ENCODE data around the gene SLC25A45. TPM values are rescaled to one million over a fixed set of nuclear protein-coding genes. Genes with fewer than 3 reads are reported as not detected.

SLC25A45 gene
- total and polyA plus RNA-seq, 2 experiments from 2014 or later, result 0.10 to 0.74 TPM

- 0 out of 2 replicates have a peak, but pooled peaks cover 3% of the 10 kb centered on the region for H3F3A ChIP-seq (replicated peaks; ENCODE audit: low read depth)
- no peaks in the 10 kb centered on the region for H3K9me2 ChIP-seq (ENCODE audit: insufficient read depth)
- ATAC-seq (no peak), DNase-seq (ENCODE audit: low spot score) (no peak)
- no peak for TF ChIP-seq EZH2phosphoT487 (IDR thresholded peaks at IDR 0.05; ENCODE audit: unreplicated experiment)
- no peak for TF ChIP-seq EZH2 (IDR thresholded peaks at IDR 0.05; ENCODE audit: low read depth, unreplicated experiment)
- no peak for TF ChIP-seq ZNF462 (CRISPR knock-in tag; IDR thresholded peaks at IDR 0.05)
- no peak overlapping the region for H3K4me2 ChIP-seq
- no peak overlapping the region for H3K27ac ChIP-seq (ENCODE audit: low read depth)
- H3K4me3 ChIP-seq, result no peak overlapping the region
- H3K36me3 Mint-ChIP-seq (ENCODE audit: low read depth), result peaks cover 71% of the 10 kb centered on the region
- no peak overlapping the region for H3K27ac Mint-ChIP-seq
- no peaks in the 10 kb centered on the region; the same call in 2 of the 3 replicates for H3K9me3 Mint-ChIP-seq
- H3K27me3 Mint-ChIP-seq (ENCODE audit: insufficient read depth, low read depth, poor library complexity), result no peaks in the 10 kb centered on the region
- no peak overlapping the region for H2AFZ ChIP-seq
- peaks cover 29% of the 10 kb centered on the region for H3K79me2 ChIP-seq (replicated peaks; ENCODE audit: insufficient read depth)
- no peaks in the 10 kb centered on the region for H3K4me1 Mint-ChIP-seq
- H4K20me1 ChIP-seq (replicated peaks; ENCODE audit: insufficient read depth), result peaks cover 10% of the 10 kb centered on the region
- peaks cover 39% of the 10 kb centered on the region for H3K36me3 ChIP-seq (ENCODE audit: insufficient read depth)
- H3K4me1 ChIP-seq (ENCODE audit: insufficient read depth), result no peaks in the 10 kb centered on the region
- no peak overlapping the region for H3K4me3 Mint-ChIP-seq
- H3K27me3 ChIP-seq (ENCODE audit: insufficient read depth), result no peaks in the 10 kb centered on the region
Measured at GRCh38 chr11:65341856-65342255, 40.6 kb downstream of the SLC25A45 start.

DNA sequence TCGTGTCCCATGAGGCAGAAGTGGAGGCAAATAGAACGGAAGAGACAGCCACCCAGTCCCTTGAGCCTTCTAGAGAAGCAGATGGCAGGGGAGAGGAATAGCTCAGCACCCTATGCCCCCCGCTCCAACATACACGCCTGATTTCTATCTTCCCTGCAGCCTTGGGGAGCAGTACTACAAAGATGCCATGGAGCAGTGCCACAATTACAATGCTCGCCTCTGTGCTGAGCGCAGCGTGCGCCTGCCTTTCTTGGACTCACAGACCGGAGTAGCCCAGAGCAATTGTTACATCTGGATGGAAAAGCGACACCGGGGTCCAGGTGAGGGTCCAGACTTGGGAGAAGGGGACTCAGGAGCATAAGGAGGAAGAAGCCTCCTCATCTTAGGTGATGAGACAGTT, 42.2 kb downstream of the SLC25A45 start:
- DNase-seq (ENCODE audit: low spot score) (no peak), ATAC-seq (no peak)
- no peak overlapping the region for H3K4me3 Mint-ChIP-seq
- no peaks in the 10 kb centered on the region; the same call in 2 of the 3 replicates for H3K9me3 Mint-ChIP-seq
- H3K27me3 Mint-ChIP-seq (ENCODE audit: insufficient read depth, low read depth, poor library complexity), result no peaks in the 10 kb centered on the region
- H3K4me1 Mint-ChIP-seq, result peaks cover 4% of the 10 kb centered on the region
- Histone ChIP-seq H3K4me3 (no peak overlapping the region), H4K20me1 (replicated peaks; ENCODE audit: insufficient read depth) (peaks cover 14% of the 10 kb centered on the region), H3K27ac (ENCODE audit: low read depth) (no peak overlapping the region), H3K4me1 (ENCODE audit: insufficient read depth) (peaks cover 3% of the 10 kb centered on the region), H3K36me3 (ENCODE audit: insufficient read depth) (peaks cover 27% of the 10 kb centered on the region), H3K4me2 (no peak overlapping the region), H3F3A (replicated peaks; ENCODE audit: low read depth) (0 out of 2 replicates have a peak, but pooled peaks cover 3% of the 10 kb centered on the region), H2AFZ (no peak overlapping the region), H3K79me2 (replicated peaks; ENCODE audit: insufficient read depth) (peaks cover 46% of the 10 kb centered on the region), H3K27me3 (ENCODE audit: insufficient read depth) (no peaks in the 10 kb centered on the region), H3K9me2 (ENCODE audit: insufficient read depth) (no peaks in the 10 kb centered on the region)
- peaks cover 59% of the 10 kb centered on the region for H3K36me3 Mint-ChIP-seq (ENCODE audit: low read depth)
- no peak overlapping the region for H3K27ac Mint-ChIP-seq
- TF ChIP-seq, protein P1, sequence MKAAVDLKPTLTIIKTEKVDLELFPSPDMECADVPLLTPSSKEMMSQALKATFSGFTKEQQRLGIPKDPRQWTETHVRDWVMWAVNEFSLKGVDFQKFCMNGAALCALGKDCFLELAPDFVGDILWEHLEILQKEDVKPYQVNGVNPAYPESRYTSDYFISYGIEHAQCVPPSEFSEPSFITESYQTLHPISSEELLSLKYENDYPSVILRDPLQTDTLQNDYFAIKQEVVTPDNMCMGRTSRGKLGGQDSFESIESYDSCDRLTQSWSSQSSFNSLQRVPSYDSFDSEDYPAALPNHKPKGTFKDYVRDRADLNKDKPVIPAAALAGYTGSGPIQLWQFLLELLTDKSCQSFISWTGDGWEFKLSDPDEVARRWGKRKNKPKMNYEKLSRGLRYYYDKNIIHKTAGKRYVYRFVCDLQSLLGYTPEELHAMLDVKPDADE (IDR thresholded peaks at IDR 0.05), result no peak
- TF ChIP-seq EZH2phosphoT487 (IDR thresholded peaks at IDR 0.05; ENCODE audit: unreplicated experiment) (no peak), ZNF114 (CRISPR knock-in tag; IDR thresholded peaks at IDR 0.05) (no peak), POLR2AphosphoS5 (IDR thresholded peaks at IDR 0.05; ENCODE audit: low read depth) (no peak), EZH2 (IDR thresholded peaks at IDR 0.05; ENCODE audit: low read depth, unreplicated experiment) (no peak), CTCF (conservative IDR thresholded peaks at IDR 0.05; ENCODE audit: low read depth in 2 of 2) (no peak)

All from GM23338 (cell line).